GM18909 (cell line): ENCODE results near the gene CCDC187.
A peak's percentile ranks its signal among the peaks of the same experiment; 100 is the strongest.

Experiments used
- ATAC-seq: cut with Tn5 transposase; IDR thresholded peaks from one replicate; pipeline ENCODE4 v1.9.1; 2021; ENCODE audit warnings: mild to moderate bottlenecking; ENCODE audit not compliant: unreplicated experiment, poor library complexity

CCDC187 gene

DNA sequence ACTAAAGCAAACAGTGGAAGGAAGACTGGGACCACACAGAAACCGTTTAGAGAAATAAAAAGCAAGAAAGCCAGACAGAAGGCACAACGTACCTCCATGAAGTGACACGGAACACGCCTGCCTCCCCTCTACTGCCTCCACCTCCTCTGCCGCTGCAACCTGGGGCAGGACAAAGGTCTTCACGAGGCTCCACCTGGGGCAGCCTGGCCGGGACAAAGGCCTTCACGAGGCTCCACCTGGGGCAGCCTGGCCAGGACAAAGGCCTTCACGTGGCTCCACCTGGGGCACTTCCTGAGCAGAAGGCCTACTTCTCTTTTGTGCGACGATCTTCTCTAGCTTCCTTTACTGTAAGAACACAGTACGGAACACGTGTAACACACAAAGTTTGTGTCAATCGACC is 70.0 kb downstream of the CCDC187 start:
- no peak for ATAC-seq

DNA sequence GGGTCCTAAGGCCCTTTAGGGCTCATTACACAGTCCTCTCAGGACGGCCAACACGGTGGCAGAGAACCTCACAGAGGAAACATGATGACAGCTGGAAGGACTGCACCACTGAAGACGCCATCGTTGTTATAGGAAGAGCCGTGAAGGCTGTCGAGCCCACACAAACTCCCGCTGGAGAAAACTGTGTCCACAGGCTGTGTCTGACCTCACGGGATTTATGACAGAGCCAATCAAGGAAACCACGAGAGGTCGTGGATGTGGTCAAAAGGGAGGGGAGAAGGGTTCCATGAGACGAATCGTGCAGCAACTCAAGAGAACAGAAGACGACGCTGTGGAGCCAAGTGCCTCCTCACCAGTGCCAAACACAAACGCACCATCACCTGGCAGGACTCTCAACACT is 70.5 kb downstream of the CCDC187 start:
- no peak for ATAC-seq

DNA sequence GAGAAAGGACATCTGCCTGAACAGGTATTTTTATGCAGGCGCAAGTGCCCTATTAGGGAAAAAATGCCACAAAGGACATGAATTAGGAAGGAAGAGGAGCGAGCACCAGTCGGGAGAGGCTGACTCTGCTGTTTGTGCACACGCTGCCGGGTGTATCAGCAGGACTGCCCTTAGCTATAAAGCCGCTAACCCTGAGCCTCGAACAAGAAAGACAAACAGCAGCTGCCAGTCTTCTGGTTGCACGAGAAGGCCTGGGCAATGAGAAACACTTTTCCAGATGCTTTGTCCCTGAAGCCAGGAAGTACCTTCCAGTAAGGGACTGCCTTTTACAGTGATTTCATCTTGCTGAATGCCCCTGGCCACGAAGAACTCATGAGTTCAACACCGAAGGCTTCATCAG is 70.9 kb downstream of the CCDC187 start:
- no peak for ATAC-seq

DNA sequence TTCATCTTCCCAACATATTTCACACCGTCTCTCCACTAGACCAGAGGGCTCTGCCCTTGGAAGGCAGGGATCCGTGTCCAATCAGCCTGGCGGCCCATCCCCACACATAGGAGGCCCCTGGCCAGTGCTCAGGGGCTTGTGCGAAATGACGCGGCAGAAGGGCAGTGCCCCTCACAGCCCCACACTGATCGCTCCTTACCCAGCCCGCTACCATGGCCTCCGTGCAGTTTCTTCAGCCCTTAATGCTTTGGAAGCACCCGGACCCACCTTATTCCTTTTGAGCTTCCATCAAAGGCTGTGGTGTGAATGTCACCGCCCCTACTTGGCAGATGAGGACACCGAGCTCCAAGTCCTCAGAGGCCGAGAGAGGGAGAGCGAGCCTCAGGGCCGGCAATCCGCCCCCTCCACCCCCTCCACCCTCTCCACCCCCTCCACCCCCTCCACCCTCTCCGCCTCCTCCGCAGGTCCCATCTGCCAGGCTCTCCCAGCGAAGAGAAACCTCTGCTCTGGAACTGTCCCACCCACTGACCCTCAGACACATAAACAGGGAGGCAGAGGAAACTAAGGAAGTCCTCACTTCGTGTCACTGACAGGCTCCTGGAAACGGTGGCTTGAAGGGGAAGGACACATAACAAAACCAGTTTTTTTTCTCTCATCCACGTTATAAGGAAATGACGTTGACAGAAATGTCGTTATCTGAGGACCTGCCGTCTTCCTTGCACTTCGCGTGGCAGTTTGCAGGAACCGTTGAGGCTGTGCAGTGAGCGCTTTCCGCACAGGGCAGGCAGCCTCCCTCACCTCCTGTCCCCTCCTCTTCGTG is 72.2 kb downstream of the CCDC187 start:
- no peak for ATAC-seq

DNA sequence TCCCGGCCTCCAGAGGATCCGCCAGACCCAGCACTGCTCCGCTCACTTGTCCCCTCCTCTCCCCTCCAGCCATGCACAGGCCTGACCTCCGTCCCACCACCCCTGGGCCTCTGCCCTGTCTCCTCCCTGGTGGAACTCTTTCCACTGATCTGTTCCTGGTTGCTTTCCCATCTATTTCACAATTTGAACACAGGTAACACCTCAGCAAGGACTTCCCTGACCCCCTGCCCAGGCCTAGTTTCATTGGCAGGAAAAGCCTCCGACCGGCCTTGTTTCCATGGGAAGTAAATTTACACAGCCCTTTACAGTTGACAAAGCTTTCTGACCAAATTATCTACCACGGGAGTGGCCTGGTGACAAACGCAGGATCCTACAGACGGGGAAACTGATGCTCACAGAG is 73.1 kb downstream of the CCDC187 start:
- no peak for ATAC-seq

DNA sequence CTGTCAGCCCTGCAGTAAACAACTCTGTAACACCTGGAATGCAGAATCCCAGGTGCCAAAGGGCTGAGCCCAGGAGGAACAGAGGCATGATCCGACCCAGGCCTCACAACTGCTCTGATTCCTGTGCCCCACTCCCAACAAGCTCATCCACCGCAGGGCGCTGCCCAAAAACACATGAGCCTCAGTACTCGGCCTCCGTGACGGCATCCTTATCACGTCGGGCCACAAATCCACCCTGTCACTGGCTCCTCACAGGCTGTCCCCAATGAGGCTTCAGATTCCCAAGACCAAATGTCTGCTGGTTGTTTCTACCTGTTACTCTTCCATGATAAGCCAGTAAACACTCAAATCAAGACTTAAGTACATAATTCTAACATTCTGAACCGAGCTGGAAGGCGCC is 73.5 kb downstream of the CCDC187 start:
- no peak for ATAC-seq

DNA sequence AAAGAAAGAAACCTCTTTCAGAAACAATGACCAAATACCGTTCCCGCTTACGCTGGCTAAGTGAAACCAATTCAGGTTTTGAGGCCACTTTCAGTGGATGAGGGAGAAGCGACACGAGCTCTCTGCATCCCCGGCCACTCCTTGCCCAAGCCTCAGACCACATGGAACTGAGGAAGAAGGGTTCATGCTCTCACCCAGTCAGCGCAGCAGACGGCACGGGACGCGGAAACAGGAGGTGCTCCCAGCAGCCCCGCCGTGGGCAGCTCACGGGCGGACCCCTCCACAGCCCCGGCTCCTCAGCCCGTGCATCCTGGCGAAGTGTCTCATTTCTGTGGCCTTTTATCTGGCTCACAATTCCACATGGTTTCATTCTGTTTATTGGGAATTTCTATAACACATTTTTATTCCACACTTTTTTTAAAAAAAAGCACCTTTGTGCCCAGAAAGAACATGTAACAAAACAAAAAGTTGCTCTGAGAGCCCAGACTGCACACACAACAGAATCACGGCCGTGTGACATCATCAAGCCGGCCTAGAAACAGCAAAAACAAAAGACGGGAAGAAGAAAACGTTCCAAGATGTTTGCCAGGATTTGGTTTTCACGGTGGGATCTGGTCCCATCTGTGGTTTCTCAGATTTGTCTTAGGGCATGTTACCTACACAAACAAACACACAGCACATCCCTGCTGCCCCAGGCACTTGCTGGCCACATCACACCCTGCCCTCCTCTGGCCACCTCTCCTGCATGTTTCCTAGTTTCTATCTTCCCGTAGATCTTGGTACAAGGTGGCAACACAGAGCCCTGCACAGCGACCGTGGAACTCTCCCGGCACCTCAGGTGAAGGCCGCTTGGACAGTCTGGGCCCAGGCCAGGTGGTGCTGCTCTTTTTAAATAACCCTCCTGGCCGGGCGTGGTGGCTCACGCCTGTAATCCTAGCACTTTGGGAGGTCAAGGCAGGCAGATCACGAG is 74.5 kb downstream of the CCDC187 start:
- ATAC-seq = no peak

DNA sequence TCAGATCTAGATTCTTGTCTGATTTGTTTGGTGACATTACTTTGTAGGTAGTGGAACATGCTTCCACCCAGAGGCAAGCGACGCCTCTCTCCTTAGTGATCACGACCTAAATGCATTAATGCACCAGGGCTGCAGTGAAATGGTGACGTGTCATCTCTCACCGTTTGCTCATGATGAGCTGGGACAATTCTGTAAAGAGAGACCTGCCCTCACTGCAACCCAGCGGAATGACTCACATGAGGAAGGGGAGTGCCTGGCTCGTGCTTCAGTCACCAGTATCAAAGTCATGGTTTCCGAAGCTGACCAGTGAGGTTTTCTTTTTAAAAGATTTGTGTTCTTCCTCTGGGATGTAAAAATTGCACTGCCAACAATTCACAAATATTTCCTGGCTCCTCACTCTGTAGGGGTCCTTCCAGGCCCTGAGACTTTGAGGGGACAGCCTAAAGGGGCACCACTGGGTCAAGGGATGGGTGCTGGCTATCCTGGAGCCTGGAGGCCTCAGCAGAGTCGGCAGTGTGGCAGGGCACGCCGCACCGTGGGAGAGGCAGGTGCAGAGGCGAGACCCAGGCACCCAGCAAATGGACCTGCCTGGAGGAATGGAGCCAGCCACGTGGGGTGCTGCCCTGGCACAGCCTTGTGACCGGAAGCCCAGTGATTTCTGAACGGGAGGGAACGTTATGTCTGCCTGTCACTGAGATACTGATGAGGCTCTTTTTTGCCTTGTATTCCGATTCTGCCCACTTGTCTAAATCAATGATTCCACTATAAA is 75.6 kb downstream of the CCDC187 start:
- no peak for ATAC-seq

DNA sequence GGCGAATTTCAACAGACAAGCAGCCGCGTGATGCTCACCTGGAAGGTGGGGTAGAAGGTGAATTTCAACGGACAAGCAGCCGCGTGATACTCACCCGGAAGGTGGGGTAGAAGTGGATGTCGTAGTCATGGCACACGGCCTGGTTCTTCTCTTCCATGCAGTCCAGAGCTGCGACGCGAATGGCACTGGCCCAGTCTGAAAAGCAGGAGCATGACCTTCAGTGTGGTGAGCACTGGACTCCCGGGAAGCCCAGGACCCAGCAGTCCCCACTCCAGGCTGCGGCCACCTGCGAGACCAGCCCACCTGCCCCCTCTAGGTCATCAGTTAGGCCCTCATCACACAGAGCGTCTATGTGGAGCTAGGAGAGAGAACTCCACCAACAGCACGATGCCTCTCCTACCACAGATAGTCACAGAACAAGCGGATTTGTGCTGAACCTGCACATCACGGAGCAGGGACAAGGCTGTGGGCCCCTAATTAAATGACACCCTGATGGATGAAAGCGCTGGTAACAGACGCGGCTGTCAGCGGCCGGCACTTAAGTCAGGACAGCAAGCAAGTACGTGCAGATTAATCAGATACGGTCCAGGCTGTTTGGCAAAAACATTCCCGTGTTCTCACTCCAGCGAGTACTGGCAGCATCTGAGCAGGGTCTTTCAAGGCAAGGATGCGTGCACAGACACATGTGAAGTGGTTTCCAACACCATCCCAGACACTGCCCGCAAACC is 77.0 kb downstream of the CCDC187 start:
- no peak for ATAC-seq

DNA sequence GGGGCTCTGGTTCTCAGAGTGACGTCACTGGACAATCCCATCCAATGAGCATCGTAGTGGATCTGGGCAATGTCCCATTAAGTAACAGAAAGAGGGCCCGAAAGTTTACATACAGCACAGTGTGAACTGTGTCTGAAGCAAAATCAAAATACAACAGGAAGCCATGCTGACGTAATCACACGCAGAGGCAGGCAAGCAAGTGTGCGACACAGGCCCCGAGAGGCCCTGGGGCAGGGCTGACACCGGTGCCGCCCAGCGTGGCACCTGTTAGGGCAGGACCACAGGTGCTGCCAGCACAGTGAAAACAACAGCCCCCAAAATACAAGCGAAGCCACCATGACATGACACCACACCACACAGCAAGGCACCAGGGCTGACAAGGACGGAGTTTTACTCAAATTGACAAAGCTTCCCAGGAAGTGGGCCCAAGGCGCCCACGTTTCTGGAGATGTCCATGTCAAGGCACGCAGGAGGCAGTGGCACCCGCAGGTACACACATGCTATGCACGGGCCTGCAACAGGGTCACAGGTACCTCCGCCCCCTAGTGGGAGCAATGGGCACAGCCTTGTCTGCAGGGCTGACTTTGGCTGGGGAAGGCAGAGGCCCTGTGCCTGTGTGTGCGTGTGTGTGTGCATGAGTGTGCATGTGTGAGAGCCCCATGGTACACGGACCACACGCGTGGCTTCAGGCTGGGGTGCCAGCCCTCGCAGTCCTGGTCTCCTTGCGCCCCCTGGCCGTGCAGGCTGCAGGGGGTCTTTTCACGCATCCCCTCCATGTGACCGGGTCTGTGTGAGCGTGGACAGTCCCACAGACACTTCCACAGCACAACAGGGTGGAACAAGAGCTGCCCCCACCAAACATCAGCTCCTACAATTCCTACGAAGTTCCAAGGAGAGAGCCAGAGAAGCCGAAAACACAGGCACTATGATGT is 77.9 kb downstream of the CCDC187 start:
- ATAC-seq = peak; percentile 60

DNA sequence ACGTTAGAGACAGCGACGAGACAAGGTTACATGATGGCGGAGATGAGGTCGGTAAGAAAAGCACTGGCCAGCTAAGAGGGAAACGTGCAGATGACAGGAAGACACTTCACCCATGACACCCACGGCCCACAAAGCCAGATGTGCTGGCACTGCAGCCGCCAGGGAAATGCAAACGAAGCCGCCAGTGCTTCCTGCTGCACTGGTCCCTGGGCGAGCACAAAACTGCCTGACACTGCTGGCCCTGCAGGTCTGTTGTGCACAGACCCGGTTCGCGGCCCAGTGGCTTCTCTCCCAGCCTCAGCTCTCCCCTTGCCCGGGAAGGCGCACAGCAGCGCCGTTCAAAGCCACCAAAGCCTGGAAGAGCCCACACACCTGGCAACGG is 78.5 kb downstream of the CCDC187 start:
- ATAC-seq = peak; percentile 52

DNA sequence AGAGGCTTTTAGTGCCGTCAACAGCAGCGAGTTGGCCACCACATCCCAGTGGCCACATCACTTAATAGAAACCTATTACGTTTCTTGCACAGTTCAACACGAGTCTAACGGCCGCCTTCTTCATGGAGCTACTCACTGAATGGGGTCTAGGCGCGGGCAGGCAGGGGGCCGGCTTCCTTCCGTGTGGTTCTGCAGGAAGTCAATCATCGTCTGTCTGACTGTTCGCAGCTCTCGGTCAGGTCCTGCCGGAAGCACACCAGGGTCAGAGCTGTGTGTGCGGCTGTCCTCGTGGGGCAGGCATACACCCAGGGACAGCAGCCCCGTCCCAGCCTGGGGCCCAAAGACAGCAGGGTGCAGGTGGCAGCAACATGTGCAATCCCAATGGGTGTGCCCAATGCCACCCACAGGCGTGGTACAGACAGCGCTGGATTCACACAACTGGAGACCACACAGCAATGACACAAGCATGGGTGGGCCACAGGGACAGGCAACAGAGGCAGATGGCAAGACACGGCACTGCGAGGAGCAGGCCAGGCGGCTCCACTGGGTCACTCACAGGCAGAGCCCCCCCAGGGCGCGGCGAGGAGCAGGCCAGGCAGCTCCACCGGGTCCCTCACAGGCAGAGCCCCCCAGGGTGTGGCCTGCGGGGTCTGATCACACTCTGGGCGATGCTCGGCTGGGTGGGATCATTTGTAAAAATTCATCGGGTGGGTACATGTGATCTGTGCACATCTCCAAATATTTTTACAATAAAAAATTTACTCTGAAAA is 79.8 kb downstream of the CCDC187 start:
- no peak for ATAC-seq

DNA sequence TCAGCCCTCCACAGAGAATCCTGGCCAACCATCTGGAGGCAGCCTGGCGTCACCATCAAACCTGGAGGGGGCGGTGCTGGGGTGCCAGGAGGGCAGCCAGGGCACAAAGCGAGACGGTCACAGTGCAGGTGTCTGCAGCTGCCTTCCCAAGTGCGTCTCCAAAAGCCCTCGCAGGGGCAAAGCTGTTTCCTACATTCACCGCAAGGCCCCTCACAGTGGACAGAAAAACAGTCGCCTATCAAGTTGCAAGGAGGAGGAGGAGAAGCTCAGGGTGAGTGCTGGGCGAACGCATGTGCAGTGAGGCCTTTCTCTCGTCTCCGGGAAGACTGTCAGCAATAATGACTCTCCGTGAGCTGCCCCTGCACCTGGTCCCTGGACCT is 81.0 kb downstream of the CCDC187 start:
- ATAC-seq = no peak

DNA sequence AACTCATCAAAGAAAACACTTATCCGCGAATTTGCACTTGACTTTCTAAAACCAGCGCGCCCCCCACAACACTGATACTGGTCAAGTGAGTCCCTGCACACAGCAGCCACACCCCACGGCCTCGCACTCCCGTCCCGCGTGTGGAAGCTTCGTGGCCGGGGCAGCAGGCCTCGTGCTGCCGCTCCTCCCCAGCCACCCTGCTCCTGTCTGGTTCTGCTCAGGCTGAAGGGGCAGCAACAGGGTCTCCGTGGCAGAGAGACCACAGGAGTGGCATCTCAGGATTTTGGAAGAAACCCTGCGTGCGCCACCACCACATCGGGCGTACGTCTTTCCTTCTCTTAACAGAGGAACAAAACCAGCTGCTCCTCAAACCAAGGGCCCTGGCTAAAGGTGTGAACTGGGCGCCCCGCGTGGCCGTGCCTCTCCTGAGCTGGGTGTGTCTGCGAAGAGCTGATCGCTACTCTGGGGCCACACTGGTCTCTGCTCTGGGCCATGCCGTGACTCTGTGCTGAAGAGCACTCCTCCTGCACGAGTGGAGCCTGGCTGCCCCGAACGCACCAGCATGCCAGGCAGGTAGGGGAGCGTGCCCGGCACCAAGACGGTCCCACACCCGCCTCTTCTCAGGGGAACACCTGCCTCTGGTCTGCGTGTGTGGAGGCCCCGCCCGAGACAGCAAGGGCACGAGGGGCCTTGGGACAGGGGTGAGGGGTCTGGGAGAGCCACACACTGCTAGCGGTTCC is 81.6 kb downstream of the CCDC187 start:
- ATAC-seq = no peak

DNA sequence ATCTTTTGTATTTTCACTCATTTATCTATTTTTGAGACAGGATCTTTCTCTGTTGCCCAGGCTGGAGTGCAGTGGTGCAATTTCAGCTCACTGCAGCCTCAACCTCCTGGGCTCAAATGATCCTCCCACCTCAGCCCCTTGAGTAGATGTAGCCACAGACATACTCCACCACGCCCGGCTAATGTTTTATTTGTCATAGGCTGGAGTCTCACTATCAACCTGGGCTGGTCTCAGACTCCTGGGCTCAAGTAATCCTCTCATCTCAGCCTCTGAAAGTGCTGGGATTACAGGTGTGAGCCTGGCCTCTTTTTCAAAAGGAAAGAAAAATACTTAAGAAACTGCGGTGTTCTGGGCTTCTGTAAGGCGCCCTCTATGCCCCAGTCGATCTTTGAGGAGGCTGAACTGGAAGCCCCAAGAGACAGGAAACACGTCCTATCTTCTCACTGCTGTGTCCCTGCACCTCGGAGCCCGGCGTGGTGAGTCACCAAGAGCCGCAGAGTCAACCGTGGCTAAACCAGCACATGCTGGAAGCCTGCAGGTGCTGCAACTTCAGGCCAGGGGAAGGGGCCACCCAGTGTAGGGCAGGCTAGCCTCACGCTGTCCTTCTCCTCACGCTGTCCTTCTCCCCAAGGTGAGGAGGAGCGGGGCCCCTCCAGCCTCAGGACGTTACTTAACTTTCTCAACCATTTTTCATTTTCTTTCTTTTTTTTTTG is 83.7 kb downstream of the CCDC187 start:
- no peak for ATAC-seq

DNA sequence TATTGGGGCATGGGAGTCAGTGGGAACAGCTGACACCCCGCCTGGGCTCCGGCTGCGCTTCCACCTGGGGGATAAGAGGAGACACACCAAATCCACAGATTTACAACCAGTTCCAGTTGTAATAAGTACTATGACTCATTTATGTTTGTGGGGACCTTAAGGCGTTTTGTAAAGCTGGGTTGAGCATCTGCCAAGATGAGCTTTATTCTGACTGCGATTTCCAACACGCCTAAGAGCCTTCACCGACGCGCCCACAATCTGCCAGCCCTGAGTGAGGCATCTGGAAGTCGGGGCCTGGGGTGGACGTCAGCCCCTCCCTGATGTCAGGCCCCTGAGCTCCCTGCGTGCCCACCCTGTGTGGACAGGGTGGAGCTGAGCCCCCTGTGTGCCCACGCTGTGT is 84.6 kb downstream of the CCDC187 start:
- ATAC-seq = no peak

DNA sequence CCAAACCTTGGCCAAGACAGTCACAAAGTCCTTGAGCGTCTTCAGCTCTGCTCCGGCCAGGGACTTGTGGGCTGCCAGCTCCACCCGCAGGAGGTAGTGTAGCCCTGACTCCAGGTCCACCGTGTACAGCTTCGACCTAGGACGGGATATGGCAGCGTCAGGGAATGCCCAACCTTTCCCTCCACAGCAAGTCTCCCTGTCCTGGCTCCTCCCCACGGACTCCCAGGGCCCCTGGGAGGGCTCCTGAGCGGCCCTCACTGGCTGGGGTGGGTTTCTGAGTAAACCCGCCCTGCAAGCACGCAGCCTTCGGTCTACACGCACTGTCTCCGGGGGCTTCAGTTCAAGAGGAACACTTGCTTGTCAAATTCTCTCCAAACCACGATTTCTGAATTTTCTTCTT is 85.2 kb downstream of the CCDC187 start:
- ATAC-seq = no peak
